GM18861 (cell line): ENCODE results near the gene KAT2B.
A peak's percentile ranks its signal among the peaks of the same experiment; 100 is the strongest.
"Not testable (repeated sequence)": the region's sequence is repeated elsewhere in the genome, so short reads cannot be mapped to it uniquely, and the experiment has no call there.

Experiments used
- ATAC-seq: cut with Tn5 transposase; IDR thresholded peaks from one replicate; pipeline ENCODE4 v1.9.1; 2021; ENCODE audit not compliant: unreplicated experiment

KAT2B gene

DNA sequence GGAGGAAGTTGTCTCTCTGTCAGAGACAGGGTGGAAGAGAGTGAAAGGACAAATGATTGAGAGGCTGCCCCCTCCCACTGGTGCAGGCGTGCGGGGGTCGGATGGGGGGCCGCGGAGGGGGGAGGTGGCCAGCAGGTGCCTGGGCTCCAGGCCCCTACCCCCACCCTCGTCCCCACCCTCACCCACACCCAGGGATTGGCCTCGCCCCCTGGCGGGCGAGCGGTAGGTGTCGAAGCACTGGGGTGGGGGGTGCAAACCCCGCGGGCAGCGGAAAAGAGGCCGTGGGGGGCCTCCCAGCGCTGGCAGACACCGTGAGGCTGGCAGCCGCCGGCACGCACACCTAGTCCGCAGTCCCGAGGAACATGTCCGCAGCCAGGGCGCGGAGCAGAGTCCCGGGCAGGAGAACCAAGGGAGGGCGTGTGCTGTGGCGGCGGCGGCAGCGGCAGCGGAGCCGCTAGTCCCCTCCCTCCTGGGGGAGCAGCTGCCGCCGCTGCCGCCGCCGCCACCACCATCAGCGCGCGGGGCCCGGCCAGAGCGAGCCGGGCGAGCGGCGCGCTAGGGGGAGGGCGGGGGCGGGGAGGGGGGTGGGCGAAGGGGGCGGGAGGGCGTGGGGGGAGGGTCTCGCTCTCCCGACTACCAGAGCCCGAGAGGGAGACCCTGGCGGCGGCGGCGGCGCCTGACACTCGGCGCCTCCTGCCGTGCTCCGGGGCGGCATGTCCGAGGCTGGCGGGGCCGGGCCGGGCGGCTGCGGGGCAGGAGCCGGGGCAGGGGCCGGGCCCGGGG lies at the start of gene KAT2B:
Gene KAT2B (plus strand): TSS at position 682 of the 783 bp plus-strand sequence. CDS start 32 bp downstream, at position 714.
- ATAC-seq = peak; percentile 54

DNA sequence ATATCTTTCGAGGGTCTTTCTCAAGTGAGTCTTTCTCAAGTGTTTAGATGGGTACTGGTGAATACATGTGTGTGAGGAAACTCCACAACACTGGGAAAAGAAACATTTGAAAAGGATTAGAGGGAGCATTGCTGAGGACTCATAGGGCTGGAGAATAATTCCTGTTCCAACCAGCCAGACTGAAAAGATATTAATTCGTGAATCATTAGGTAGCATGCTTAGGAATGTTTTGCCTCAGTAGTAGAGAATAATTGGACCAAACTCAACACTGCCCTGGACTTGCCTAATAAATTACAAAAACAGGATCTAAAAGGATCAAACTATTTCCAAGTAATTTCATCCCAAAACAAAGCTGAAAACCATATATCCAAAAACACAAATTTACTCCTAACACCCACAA lies 45.5 kb upstream of the KAT2B start:
- no peak for ATAC-seq

DNA sequence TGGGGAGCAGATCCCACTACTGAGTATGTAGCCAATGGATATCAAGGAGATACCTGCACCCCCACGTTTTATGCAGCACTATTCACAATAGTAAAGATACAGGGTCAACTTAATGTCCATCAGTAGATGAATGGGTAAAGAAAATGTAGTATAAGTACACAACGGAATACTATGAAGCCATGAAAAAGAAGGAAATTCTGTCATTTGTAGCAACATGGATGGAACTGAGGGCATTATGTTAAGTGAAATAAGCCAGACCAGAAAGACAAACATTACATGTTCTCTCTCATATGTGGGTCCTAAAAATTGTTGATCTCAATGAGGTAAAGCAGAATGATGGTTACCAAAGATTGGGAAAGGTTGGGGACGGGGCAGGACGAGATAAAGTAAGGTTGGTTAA lies 42.7 kb upstream of the KAT2B start:
- no peak for ATAC-seq

DNA sequence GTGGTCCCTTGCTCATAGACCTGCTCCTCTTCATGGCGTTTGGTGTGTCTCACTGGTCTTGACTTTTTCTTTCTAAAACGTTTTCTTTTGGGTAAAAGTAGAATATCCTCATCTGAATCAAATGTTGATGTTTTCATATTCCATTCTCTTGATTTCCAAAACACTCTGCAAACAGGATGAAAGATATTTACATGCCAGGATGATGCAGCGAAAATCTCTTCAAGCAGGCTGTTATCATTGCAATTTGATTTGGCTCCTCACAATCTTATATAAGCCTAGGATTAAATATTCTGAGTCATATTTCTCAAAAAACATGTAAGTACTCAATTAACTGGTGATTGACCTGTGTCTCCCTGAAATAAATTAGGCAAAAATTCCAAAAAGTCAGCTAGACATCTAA lies 38.3 kb upstream of the KAT2B start:
- ATAC-seq = no peak

DNA sequence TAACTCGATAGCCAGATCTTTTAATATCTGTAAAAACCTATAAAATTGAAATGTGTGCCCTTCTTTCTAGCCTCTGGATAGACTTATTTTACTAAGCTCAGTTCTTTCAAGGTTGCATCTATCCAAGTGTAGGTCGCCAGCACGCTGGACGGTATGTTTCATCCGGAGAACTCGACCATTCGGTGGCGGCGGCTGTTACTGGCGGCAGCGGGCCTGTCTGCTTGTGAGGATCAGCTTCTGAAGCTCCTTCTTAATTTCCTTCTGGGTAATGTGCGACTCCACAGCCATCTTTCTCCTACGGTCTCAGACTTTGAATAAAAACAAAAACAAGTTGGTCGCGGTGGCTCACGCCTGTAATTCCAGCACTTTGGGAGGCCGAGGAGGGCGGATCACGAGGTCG lies 32.3 kb upstream of the KAT2B start:
- ATAC-seq = no peak

DNA sequence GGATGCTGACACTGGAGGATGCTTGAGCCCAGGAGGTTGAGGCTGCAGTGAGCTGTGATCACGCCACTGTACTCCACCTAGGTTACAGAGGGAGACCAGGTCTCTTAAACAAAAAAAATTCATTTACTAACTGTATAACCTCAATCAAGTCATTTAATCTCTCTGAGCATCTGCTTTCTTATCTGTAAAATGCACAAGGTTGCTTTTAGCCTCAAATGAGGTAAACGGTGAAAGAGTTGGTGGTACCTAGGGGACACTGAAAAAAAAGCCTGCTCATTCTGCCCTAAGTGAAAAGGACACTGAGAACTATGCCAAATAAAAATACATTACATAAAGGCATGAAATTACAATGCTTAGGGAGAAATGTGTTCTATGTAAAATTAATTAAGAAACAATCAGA lies 31.6 kb upstream of the KAT2B start:
- ATAC-seq = no peak

DNA sequence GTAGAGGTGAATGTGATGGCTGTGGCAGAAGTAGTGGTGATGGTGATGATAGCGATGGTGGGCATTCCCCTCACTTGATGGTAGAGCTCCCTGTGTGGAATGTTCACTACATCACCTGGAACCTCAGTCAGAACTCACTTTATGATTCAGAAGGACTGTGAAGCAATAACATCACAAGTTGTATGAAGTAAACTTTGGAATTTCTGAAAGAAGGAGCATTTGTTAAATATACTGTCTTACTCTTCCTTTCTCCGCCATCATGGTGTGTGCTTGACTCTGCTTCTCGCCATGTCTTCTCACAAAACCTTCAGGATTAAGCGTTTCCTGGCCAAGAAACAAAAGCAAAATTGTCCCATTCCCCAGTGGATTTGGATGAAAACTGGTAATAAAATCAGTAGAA lies 28.1 kb upstream of the KAT2B start, which contains the start of gene PP2D1:
Gene PP2D1 (minus strand): TSS at position 101 of the 400 bp plus-strand sequence. CDS start 192 bp downstream, outside the sequence.
- no peak for ATAC-seq

DNA sequence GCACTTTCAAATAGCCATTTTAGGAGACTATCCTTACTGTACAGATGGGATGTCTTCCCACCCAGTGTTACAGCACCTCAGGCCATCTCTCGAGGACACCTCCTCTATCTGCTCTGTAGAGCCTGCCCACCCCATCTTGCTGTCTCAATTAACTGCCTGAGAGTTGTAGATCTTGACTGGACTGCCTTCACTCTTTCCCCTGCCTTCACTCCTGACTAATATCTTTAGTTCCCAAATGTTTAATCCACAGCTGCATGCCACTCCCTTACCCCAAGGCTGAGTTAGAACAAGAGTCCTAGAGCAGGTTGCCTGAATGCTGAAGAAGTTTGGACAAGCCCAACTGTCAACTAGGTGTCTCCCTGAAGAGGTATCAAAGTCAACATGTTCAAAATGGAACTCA lies 26.9 kb upstream of the KAT2B start:
- no peak for ATAC-seq

DNA sequence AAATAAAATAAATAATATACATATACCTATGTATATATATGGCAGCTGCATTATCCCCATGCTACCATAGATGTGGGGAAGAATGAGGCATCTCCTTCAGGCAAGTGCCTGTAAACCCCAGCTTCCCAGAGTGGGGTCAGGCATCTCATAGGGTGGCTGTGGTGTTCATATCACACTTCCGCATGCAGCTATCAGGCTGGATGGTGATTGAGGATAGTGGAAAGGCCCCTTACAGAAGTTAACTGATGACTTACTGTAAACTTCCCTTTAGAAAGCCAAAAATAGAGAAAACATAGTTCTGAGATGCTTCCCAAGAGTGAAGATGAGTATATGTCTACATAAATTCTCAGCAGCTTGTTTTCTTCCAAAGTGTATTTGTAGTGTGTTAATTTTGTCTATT lies 24.7 kb upstream of the KAT2B start:
- no peak for ATAC-seq

DNA sequence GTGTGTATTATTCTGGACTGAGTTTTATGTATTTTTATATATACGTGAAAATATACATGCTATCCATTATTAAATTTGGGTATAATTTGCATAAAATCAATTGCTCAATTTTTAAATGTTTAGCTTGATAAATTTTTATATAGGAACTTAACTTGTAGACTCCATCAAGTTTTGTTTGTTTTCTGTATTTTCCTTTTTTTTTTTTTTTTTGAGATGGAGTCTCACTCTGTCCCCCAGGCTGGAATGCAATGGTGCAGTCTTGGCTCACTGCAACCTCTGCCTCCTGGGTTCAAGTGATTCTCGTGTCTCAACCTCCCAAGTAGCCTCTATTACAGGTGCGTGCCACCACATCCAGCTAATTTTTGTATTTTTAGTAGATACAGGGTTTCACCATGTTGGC lies 24.2 kb upstream of the KAT2B start:
- not testable (repeated sequence) for ATAC-seq

DNA sequence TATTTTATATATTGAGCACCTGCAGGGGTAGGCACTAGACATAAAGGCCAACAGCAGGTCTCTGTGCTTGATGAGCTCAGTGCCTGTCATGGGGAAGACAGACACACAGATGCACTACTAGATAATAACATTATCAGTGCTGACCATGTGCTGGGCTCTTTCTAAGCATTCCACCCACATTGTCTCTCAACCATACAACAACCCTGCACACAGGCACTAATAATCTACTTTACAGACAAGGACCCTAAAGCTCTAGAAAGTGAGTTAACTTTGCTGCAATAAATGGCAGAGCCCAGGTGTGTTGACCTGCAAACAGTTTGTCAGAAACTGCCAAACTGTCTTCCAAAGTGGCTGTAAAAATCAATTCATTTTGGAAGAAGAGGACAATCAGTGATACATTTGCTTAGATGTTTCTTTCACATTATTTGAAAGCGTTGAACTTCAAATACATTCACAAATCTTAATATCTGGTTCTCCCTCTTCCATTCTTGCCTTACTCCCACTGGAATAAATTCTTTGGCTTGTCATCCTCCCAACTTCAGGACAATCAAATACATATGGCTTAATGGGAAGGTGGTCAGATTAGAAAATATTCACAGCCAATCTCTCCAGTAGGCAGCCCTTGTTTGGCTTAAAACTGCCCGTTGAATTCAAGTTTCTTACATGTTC lies 17.2 kb upstream of the KAT2B start:
- ATAC-seq = no peak

DNA sequence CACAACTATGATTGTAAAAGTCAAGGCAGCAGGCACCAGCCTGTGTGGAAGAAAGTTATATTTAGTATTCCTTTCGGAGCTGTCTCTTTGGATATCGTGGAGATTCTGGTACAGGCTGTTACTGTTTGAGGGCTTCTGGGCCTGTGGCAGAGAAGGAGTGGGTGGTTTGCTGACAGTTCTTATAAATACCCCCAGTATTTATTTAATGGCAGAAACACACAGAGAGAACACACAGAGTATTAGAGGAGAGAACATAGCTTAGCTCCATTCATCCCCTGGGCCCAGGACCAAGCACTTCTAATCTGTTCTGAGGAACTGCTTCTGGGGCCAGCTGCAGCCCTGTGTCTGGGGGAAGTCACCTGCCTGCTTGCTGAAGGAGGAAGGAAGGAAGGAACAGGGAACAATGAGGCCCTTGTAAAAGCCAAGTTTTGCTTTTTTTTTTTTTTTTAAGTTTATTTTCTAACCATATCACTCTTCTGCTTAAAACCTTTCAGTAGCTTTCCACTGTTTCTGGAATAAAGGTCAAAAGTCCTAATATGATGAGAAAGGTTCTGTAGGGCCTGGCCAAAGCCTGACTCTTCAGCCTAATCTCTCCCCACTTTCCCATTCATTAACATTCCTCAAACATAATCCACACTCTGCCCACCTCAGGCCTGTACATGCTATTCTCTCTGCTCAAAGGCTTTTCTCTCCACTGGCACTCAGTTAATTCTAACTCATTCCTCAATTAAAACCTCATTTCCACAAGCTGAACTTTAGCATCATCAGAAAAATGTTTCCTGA lies 16.4 kb upstream of the KAT2B start:
- no peak for ATAC-seq

DNA sequence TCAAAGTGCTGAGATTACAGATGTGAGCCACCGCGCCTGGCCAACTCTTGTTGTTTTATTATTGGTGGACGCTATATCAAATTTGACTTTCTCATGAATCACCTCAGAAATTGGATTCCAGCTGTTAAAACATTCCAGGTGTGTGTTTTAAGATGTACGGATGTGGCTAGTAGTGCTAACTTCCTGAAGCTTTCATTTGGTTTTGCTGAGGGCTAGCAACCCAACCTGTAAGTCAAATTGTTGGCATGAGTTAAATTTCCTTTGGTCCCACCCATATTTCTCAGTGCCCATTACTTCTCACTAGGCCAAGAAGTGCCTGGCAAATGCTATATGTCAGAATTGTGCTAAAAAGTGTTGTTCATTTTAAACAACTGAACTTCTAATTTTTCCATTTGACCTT lies 13.1 kb upstream of the KAT2B start:
- ATAC-seq = no peak

DNA sequence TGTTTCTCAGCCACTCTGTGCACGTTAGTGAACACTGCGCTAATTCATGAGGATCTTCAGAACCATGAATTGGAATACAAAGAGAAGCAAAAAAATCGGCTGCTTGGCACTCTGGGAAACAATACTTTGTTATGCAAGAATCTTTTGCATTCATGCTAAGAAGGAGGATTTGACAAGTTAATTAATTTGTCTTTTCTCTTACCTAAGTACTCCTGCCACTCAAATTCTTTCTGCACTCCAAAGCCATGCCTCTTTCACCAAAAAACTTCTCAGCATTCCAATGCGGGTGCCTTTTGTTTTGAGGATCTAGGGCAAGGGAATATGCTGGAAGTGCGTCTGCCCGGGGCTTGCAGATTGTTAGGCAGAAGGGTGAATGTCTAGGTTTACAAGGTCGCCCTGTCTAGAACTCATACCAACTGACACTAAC lies 11.3 kb upstream of the KAT2B start:
- no peak for ATAC-seq

DNA sequence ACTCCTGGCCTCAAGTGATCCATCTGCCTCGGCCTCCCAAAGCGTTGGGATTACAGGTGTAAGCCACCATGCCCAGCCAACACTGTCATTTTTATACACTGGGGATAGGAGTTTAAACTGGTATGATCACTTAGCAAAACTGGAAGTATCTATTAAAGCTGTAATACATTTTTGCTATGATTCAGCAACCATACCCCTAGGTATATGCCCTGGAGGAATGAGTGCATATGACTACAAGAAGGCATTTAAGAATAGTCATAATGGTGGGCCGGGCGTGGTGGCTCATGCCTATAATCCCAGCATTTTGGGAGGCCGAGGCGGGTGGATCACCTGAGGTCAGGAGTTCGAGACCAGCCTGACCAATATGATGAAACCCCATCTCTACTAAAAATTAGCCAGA lies 8.3 kb upstream of the KAT2B start:
- not testable (repeated sequence) for ATAC-seq

DNA sequence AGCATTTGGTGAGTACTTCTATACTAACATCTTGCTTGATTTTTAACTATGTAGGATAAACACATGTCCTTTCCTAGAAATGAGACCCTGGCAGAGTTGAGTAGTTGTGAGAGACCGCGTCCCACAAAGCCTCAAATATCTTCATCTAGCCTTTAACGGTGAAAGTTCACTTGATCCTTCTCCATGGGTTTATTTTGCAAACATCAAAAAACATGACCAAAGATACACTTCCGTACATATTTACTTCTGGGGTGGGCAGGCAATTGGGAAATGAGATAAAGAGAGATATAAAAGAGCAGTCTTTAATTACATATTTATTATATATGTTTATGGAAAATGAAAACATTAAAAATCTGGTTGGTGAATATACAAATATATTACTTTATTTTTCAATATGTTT lies 5.2 kb upstream of the KAT2B start:
- no peak for ATAC-seq

DNA sequence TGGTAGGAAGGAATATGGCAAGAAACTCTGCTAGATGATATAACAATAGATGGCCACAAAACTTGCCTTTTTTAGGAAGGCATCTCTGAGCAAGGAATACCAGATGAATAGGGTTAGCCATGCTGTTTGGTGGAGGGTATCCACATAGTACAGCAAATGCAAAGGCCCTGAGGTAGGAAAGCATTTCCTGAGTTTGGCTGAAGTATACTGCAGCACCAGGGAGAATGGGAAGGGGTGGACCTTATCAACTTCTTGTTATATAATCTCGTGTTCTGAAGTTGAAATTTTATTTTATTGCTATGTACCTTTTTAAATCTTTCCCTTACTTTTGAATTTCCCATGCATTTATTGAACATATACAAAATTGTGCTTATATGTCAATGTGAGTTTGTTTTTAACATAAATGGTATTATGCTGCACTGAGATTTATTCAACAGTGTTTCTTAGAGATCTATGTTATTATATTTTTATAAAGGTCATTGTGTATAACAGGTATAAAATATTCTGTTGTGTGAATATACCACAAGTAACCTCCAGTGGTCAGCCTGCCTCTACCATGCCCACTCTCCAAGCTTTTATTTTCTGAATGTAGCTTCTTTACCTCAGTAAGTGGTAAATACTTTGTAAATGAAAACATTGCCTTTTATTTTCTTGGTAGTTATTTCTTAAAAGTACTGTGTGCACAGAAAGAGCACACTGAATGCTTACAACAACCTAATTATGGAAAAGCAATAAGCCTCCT lies 2.8 kb upstream of the KAT2B start:
- ATAC-seq = no peak

DNA sequence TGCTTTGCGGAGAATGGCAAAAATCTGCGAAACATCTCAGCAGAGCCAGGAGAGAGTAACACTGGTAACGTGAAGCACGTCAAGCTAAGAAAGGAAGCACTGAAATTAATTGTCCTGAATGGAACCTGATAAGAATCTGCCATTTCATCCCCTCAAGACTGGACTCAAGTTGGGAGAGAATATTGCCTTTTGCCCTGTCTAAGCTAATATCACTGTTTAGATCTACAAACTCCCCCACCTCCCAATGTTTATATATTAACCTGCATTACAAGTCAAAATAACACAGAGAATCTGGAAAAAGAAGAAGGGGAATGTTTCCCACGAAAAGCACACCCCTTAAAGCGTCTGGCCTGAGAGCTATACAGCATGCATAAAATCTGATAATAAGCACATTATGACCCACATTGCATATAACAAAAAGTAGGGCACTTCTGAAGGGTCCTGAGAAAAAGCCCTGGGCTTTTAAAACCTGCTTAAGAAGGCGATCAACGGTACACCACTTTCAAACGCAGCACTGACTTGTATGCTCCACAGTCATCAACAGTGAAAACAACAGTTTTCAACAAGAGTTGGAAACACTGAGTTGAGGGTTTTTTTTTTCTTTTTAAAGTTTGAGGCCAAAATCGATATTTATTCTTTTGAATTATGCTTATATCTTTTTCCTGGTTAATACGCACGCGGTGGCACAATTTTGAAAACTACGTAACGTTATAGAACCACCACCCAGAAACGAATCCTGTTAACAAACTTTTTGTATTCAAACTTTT lies 1.4 kb upstream of the KAT2B start:
- no peak for ATAC-seq

DNA sequence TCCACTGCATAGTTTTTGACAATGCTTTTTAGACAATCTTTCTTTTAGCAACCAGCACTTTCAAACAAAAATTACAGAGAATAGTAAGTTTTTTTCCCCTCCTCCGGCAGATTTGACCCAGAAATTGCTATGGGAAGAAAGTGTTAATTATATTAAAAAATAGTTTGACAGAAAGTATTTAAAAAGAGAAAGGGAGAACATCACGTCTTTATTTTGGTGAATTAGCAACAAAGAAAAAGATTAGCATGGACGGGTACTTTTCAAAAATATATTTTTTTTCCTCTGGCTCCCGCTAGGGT lies 831 bp upstream of the KAT2B start:
- no peak for ATAC-seq

DNA sequence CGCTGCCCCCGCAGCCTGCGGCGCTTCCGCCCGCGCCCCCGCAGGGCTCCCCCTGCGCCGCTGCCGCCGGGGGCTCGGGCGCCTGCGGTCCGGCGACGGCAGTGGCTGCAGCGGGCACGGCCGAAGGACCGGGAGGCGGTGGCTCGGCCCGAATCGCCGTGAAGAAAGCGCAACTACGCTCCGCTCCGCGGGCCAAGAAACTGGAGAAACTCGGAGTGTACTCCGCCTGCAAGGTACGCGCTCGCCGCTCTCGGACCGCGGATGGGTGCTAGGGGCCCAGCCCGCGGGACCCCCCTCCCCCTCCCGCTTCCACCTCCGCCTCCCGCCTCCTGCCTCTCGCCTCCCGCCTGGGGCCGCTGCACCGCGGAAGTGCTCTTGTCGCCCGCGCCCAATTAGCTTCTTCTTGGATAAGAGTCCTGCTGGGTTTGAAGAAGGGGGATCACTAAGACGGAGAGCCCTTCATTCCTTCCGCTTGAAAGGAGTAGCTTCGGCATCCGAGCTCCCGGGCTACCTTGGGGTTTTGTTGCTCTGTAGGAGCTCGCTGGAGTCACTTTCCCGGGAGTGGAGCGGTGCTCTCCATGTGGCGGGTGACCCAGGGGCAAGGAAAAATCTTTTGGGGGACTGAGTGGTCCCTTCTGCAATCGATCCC lies 426 bp downstream of the KAT2B start:
- peak; percentile 24 for ATAC-seq
